HCT116 (cell line): ENCODE results near the gene DUSP16. TPM values are rescaled to one million over a fixed set of nuclear protein-coding genes. Genes with fewer than 3 reads are reported as not detected.

Experiments
- ATAC-seq: fragments of 200-7000 bp; cut with Tn5 transposase; 2 replicates; pipeline ENCODE4 v1.9.1; 2020; ENCODE audit warnings: mild to moderate bottlenecking, moderate library complexity
- BruUV-seq: library from RNA; stranded (reverse); fragments of 400-500 nt; replicated peaks from 2 replicates; lab custom pipeline; 2021; lab: Mats Ljungman, UMichigan
- CTCF ChIA-PET: fragments of 300-600 bp; sonication (Branson Sonifier 250); formaldehyde crosslinking; loops from one replicate; lab custom pipeline; 2021; ENCODE audit warnings: antibody characterized with exemption; lab: Charles Lee
- POLR2A ChIA-PET: fragments of 300-600, 350-600 bp; sonication (Branson Sonifier 250); formaldehyde crosslinking; loops from one replicate; lab custom pipeline; 2021; ENCODE audit warnings: antibody characterized with exemption; lab: Charles Lee
- RAD21 ChIA-PET, 2 experiments: fragments of 300-600 bp; sonication (Branson Sonifier 250); formaldehyde crosslinking; loops; one replicate each; lab custom pipeline; 2023; ENCODE audit warnings: low total read pairs in 2 of 2; ENCODE audit not compliant: uncharacterized antibody in 2 of 2, unreplicated experiment in 2 of 2, low non-redundant PET in 1 of 2; lab: Charles Lee
- DNase-seq: peaks from one replicate; pipeline ENCODE4 v3.0.0-alpha.2; 2010; ENCODE audit warnings: low read depth, low spot score
- H2AFZ ChIP-seq: fragments of 200-600 bp; shearing (Covaris generic), sonication (generic); 2 replicates; pipeline ENCODE4 v1.6.1; 2017; ENCODE audit warnings: low read depth, mixed run types, mixed read lengths, antibody characterized with exemption, low read length; ENCODE audit not compliant: poor library complexity, severe bottlenecking
- H3K27ac ChIP-seq: 2 replicates; pipeline ENCODE4 v1.5.1; 2012; ENCODE audit warnings: low read depth, low read length
- H3K27me3 ChIP-seq: fragments of 200-600 bp; sonication (generic); 2 replicates; pipeline ENCODE4 v1.6.1; 2016; ENCODE audit warnings: mixed run types, low read length, mixed read lengths; ENCODE audit not compliant: insufficient read depth
- H3K36me3 ChIP-seq, 2 experiments: fragments of 200-500 bp in 1 of 2; fragments of 200-600 bp in 1 of 2; sonication (Bioruptor generic) in 1 of 2; sonication (generic) in 1 of 2; 2 replicates each; pipeline versions ENCODE4 v1.5.1 to v1.6.1; 2014 to 2016; ENCODE audit warnings: low read length in 2 of 2, inconsistent platforms in 1 of 2, mixed read lengths in 1 of 2, mixed run types in 1 of 2; ENCODE audit not compliant: insufficient read depth in 2 of 2, control insufficient read depth in 1 of 2
- H3K4me1 ChIP-seq, 2 experiments: fragments of 200-600 bp in 1 of 2; sonication (generic) in 1 of 2; 2 replicates each; pipeline versions ENCODE4 v1.5.1 to v1.6.1; 2012 to 2017; ENCODE audit warnings: low read length in 2 of 2, inconsistent platforms in 1 of 2, mild to moderate bottlenecking in 1 of 2, mixed read lengths in 1 of 2, mixed run types in 1 of 2, moderate library complexity in 1 of 2; ENCODE audit not compliant: insufficient read depth in 2 of 2, control insufficient read depth in 1 of 2
- H3K4me2 ChIP-seq: fragments of 200-600 bp; sonication (generic); 2 replicates; pipeline ENCODE4 v1.6.1; 2017; ENCODE audit warnings: mixed run types, low read length, mixed read lengths
- H3K4me3 ChIP-seq, 2 experiments: fragments of 200-600 bp in 1 of 2; sonication (generic) in 1 of 2; replicated peaks in 1 of 2; 2 replicates each; pipeline ENCODE4 v1.5.1; 2011 to 2016; ENCODE audit warnings: low read length in 2 of 2, control low read depth in 1 of 2, low read depth in 1 of 2, mild to moderate bottlenecking in 1 of 2, mixed read lengths in 1 of 2, mixed run types in 1 of 2
- H3K79me2 ChIP-seq: fragments of 200-600 bp; sonication (generic); 2 replicates; pipeline ENCODE4 v1.6.1; 2017; ENCODE audit warnings: mild to moderate bottlenecking, mixed run types, low read length, moderate library complexity, mixed read lengths; ENCODE audit not compliant: insufficient read depth
- H3K9ac ChIP-seq: fragments of 200-600 bp; sonication (generic); 2 replicates; pipeline ENCODE4 v1.6.1; 2016; ENCODE audit warnings: low read length, mixed read lengths
- H3K9me2 ChIP-seq: fragments of 200-600 bp; sonication (generic), shearing (Covaris generic); 2 replicates; pipeline ENCODE4 v1.6.1; 2017; ENCODE audit warnings: mixed run types, mild to moderate bottlenecking, moderate library complexity; ENCODE audit not compliant: insufficient read depth
- H3K9me3 ChIP-seq, 2 experiments: fragments of 200-500 bp in 1 of 2; fragments of 200-600 bp in 1 of 2; sonication (Bioruptor generic) in 1 of 2; sonication (generic) in 1 of 2; 2 replicates each; pipeline ENCODE4 v1.6.1; 2014 to 2017; ENCODE audit warnings: low read length in 2 of 2, mixed read lengths in 2 of 2, inconsistent platforms in 1 of 2, low read depth in 1 of 2, mild to moderate bottlenecking in 1 of 2, mixed run types in 1 of 2, moderate library complexity in 1 of 2; ENCODE audit not compliant: control insufficient read depth in 1 of 2, insufficient read depth in 1 of 2
- H4K20me1 ChIP-seq: fragments of 200-600 bp; sonication (generic), shearing (Covaris generic); 2 replicates; pipeline ENCODE4 v1.6.1; 2017; ENCODE audit warnings: mixed run types, mild to moderate bottlenecking, moderate library complexity; ENCODE audit not compliant: insufficient read depth
- POLR2A ChIP-seq: IDR thresholded peaks from 2 replicates; pipeline ENCODE4 v1.7.0; 2011; ENCODE audit warnings: borderline replicate concordance; ENCODE audit not compliant: insufficient read depth, insufficient read length; ENCODE audit errors: extremely low read depth
- RAD21 ChIP-seq: IDR thresholded peaks from 2 replicates; pipeline ENCODE4 v1.6.1; 2012; ENCODE audit warnings: low read depth, mild to moderate bottlenecking
- YY1 ChIP-seq: IDR thresholded peaks from 2 replicates; pipeline ENCODE4 v1.6.1; 2011; ENCODE audit warnings: low read length, low read depth, moderate library complexity, mild to moderate bottlenecking; ENCODE audit not compliant: insufficient replicate concordance; ENCODE audit errors: extremely low read depth
- intact Hi-C: fragments of 100-400 bp; cut with micrococcal nuclease; formaldehyde crosslinking; loops from 2 replicates; pipeline ENCODE4 v1.10.0; 2022
- total RNA-seq: library from RNA; stranded (reverse); gene quantifications from one replicate; pipeline ENCODE4 v1.2.1, GENCODE V29; 2021; ENCODE audit not compliant: unreplicated experiment

Gene DUSP16
- total RNA-seq, 1 experiment from 2014 or later: 13.4 TPM

GRCh38 chr12:12505544-12506495 is 56.8 kb downstream of the DUSP16 start:
- Histone ChIP-seq H3K79me2 (no peaks in the 10 kb centered on the region; the same call in 1 of the 2 replicates), H3K9ac (no peak overlapping the region), H3K9me3 (no peaks in the 10 kb centered on the region), H3K27ac (no peak overlapping the region), H3K9me2 (no peaks in the 10 kb centered on the region), H3K4me1 (0 out of 4 replicates have a peak, but pooled peaks cover 0 to 4% of the 10 kb centered on the region in 2 experiments), H3K36me3 (no peaks in the 10 kb centered on the region), H2AFZ (no peak overlapping the region), H3K4me2 (no peak overlapping the region), H4K20me1 (no peaks in the 10 kb centered on the region), H3K27me3 (no peaks in the 10 kb centered on the region), H3K4me3 (no peak overlapping the region)
- BruUV-seq: no TSS peak
- ATAC-seq (no peak), DNase-seq (no peak)
- RAD21 ChIA-PET: no interaction called here
- intact Hi-C loops: no loop called here
- no peak for TF ChIP-seq POLR2A
- CTCF ChIA-PET: no interaction called here
- POLR2A ChIA-PET: no interaction called here

- intact Hi-C loops: no loop called here
- H3K4me3 ChIP-seq: no peak overlapping the region
- no peaks in the 10 kb centered on the region for H3K27me3 ChIP-seq
- no peak overlapping the region for H3K27ac ChIP-seq
- H3K4me1 ChIP-seq: 0 out of 4 replicates have a peak, but pooled peaks cover 0 to 4% of the 10 kb centered on the region in 2 experiments
- no peaks in the 10 kb centered on the region for H3K9me2 ChIP-seq
- H3K79me2 ChIP-seq: no peaks in the 10 kb centered on the region; the same call in 1 of the 2 replicates
- TF ChIP-seq RAD21 (peak; percentile 11; the same call in 1 of the 2 replicates), YY1 (no peak)
- TF ChIP-seq, all 23 proteins: peak for 1
- no peak overlapping the region for H2AFZ ChIP-seq
- no peaks in the 10 kb centered on the region for H3K36me3 ChIP-seq
- POLR2A ChIA-PET: no interaction called here
- RAD21 ChIA-PET: no interaction called here
- no peak for DNase-seq
- no peak overlapping the region for H3K4me2 ChIP-seq
- BruUV-seq: no TSS peak
- no peak for ATAC-seq
- no peaks in the 10 kb centered on the region for H4K20me1 ChIP-seq
- H3K9ac ChIP-seq: no peak overlapping the region
- no peaks in the 10 kb centered on the region for H3K9me3 ChIP-seq
- CTCF ChIA-PET: interaction anchor here (1.2 kb wide), 1 partner anchor 127 kb away, joined by 4 read pairs; no protein-coding TSS in a partner anchor
Observed at GRCh38 chr12:12503384-12504078, 59.1 kb downstream of the DUSP16 start.
